Type B pancreatic cell (in vitro differentiated cells): ENCODE measurements around the gene NXNL1. TPM values are rescaled to one million over a fixed set of nuclear protein-coding genes. Genes with fewer than 3 reads are reported as not detected.
A peak's percentile ranks its signal among the peaks of the same experiment; 100 is the strongest.

Experiments used
- DNase-seq: peaks from one replicate; pipeline ENCODE4 v3.0.0; 2021; ENCODE audit warnings: mixed read lengths; ENCODE audit not compliant: unreplicated experiment; ENCODE audit errors: extremely low spot score
- H3K27ac Mint-ChIP-seq: 2 replicates; pipeline ENCODE4 v1.8.0; 2021; ENCODE audit warnings: mild to moderate bottlenecking, mixed read lengths
- H3K27me3 Mint-ChIP-seq: 2 replicates; pipeline ENCODE4 v1.8.0; 2021; ENCODE audit warnings: mixed read lengths
- H3K36me3 Mint-ChIP-seq: 2 replicates; pipeline ENCODE4 v1.8.0; 2021; ENCODE audit warnings: mixed read lengths
- H3K4me1 Mint-ChIP-seq: one replicate; pipeline ENCODE4 v1.8.0; 2021; ENCODE audit warnings: mixed read lengths; ENCODE audit not compliant: unreplicated experiment
- H3K4me3 Mint-ChIP-seq: 2 replicates; pipeline ENCODE4 v1.8.0; 2021; ENCODE audit warnings: mild to moderate bottlenecking, mixed read lengths
- H3K9me3 Mint-ChIP-seq: 2 replicates; pipeline ENCODE4 v1.8.0; 2021; ENCODE audit warnings: mixed read lengths
- CTCF ChIP-seq: fragments of 200-600 bp; sonication (generic); conservative IDR thresholded peaks from 2 replicates; pipeline ENCODE4 v1.5.0; 2021; ENCODE audit warnings: antibody characterized with exemption, mild to moderate bottlenecking
- total RNA-seq: library from RNA; stranded (reverse); gene quantifications from 2 replicates; pipeline ENCODE4 v1.2.1, GENCODE V29; 2021; ENCODE audit warnings: low replicate concordance

The NXNL1 gene
- total RNA-seq, 1 donor from 2014 or later: not detected

GRCh38 chr19:17468302-17469091 lies 7.8 kb upstream of the NXNL1 start:
- DNase-seq: no peak
- H3K36me3 Mint-ChIP-seq: no peaks in the 10 kb centered on the region
- H3K4me1 Mint-ChIP-seq: peaks cover 17% of the 10 kb centered on the region
- H3K4me3 Mint-ChIP-seq: peak overlapping the region; percentile 98
- peak overlapping the region; percentile 93 for H3K27ac Mint-ChIP-seq
- H3K9me3 Mint-ChIP-seq: no peaks in the 10 kb centered on the region
- no peak for TF ChIP-seq CTCF
- peaks cover 3% of the 10 kb centered on the region for H3K27me3 Mint-ChIP-seq

GRCh38 chr19:17467471-17468301 lies 7.0 kb upstream of the NXNL1 start:
- no peak for TF ChIP-seq CTCF
- Mint-ChIP-seq H3K36me3 (no peaks in the 10 kb centered on the region), H3K27ac (peak overlapping the region; percentile 56), H3K9me3 (no peaks in the 10 kb centered on the region), H3K4me3 (peak overlapping the region; percentile 39), H3K4me1 (peaks cover 17% of the 10 kb centered on the region), H3K27me3 (peaks cover 3% of the 10 kb centered on the region)
- DNase-seq: no peak

- no peak for DNase-seq
- no peak overlapping the region for H3K4me3 Mint-ChIP-seq
- no peak for TF ChIP-seq CTCF
- H3K9me3 Mint-ChIP-seq: no peaks in the 10 kb centered on the region
- H3K27ac Mint-ChIP-seq: peak overlapping the region; percentile 71
- peaks cover 17% of the 10 kb centered on the region for H3K4me1 Mint-ChIP-seq
- peaks cover 3% of the 10 kb centered on the region for H3K27me3 Mint-ChIP-seq
- no peaks in the 10 kb centered on the region for H3K36me3 Mint-ChIP-seq
Observed at GRCh38 chr19:17466487-17466850, 5.7 kb upstream of the NXNL1 start.

- H3K9me3 Mint-ChIP-seq: no peaks in the 10 kb centered on the region
- H3K36me3 Mint-ChIP-seq: no peaks in the 10 kb centered on the region
- H3K27me3 Mint-ChIP-seq: peaks cover 38% of the 10 kb centered on the region
- TF ChIP-seq CTCF: no peak
- peak overlapping the region; percentile 27 for H3K4me3 Mint-ChIP-seq
- no peak for DNase-seq
- H3K27ac Mint-ChIP-seq: peak overlapping the region; percentile 7
- no peaks in the 10 kb centered on the region for H3K4me1 Mint-ChIP-seq
Observed at GRCh38 chr19:17458970-17459369, 1.8 kb downstream of the NXNL1 start.

- peaks cover 3% of the 10 kb centered on the region for H3K4me1 Mint-ChIP-seq
- no peak overlapping the region for H3K27ac Mint-ChIP-seq
- H3K36me3 Mint-ChIP-seq: no peaks in the 10 kb centered on the region
- no peak for TF ChIP-seq CTCF
- DNase-seq: no peak
- H3K4me3 Mint-ChIP-seq: no peak overlapping the region
- H3K9me3 Mint-ChIP-seq: no peaks in the 10 kb centered on the region
- peaks cover 45% of the 10 kb centered on the region for H3K27me3 Mint-ChIP-seq
Observed at GRCh38 chr19:17457616-17458015, 3.1 kb downstream of the NXNL1 start.
